ENCODE measurements around the gene STARD7.

GRCh38 chr2:96186562-96186961 lies 22.1 kb downstream of the STARD7 start:
- no peak for TF ChIP-seq EZH2 (conservative IDR thresholded peaks at IDR 0.05; ENCODE audit: low read depth, low read length)
- TF ChIP-seq CTCF (CRISPR knock-in tag; IDR thresholded peaks at IDR 0.05): no peak
- TF ChIP-seq CCDC6 (CRISPR knock-in tag; IDR thresholded peaks at IDR 0.05): no peak
- no peak for TF ChIP-seq MAX (IDR thresholded peaks at IDR 0.05)
- no peak for TF ChIP-seq EEA1 (CRISPR knock-in tag; IDR thresholded peaks at IDR 0.05; ENCODE audit: borderline replicate concordance)
- TF ChIP-seq ATF3 (CRISPR knock-in tag; IDR thresholded peaks at IDR 0.05): no peak
- TF ChIP-seq DPF2 (CRISPR knock-in tag; IDR thresholded peaks at IDR 0.05; ENCODE audit: borderline replicate concordance, low read depth): no peak
- no peak for TF ChIP-seq THYN1 (CRISPR knock-in tag; IDR thresholded peaks at IDR 0.05; ENCODE audit: borderline replicate concordance, low read depth)
- no peak for TF ChIP-seq RXRA (CRISPR knock-in tag; IDR thresholded peaks at IDR 0.05)
- TF ChIP-seq GATAD2A (CRISPR knock-in tag; IDR thresholded peaks at IDR 0.05): no peak
- no peak for TF ChIP-seq HDAC6 (IDR thresholded peaks at IDR 0.05; ENCODE audit: low read depth, low read length)
- TF ChIP-seq RERE (CRISPR knock-in tag; IDR thresholded peaks at IDR 0.05; ENCODE audit: low read depth): no peak
